Right cardiac atrium (tissue), 5 donors: ENCODE results near the gene MADD. TPM values are rescaled to one million over a fixed set of nuclear protein-coding genes. Genes with fewer than 3 reads are reported as not detected.
A peak's percentile ranks its signal among the peaks of the same experiment; 100 is the strongest.

Source experiments
- ATAC-seq, 2 donors: fragments of 200-7000 bp; cut with Tn5 transposase; one replicate each; pipeline versions ENCODE4 v1.8.0 to v1.9.1; 2020; ENCODE audit warnings: moderate library complexity in 2 of 2, mild to moderate bottlenecking in 1 of 2
- DNase-seq, 3 donors: peaks; one replicate each; pipeline ENCODE4 v3.0.0-alpha.2; 2020
- H3K27ac ChIP-seq: one replicate; pipeline ENCODE4 v1.5.1; 2013; ENCODE audit warnings: mild to moderate bottlenecking, low read length, control low read depth, moderate library complexity
- H3K27me3 ChIP-seq: one replicate; pipeline ENCODE4 v1.6.1; 2013; ENCODE audit not compliant: control insufficient read depth, insufficient read depth
- H3K4me1 ChIP-seq: one replicate; pipeline ENCODE4 v1.6.1; 2013; ENCODE audit warnings: low read length; ENCODE audit not compliant: control insufficient read depth, insufficient read depth
- H3K4me3 ChIP-seq: one replicate; pipeline ENCODE4 v1.5.1; 2013; ENCODE audit warnings: low read length, control low read depth
- H3K9me3 ChIP-seq: one replicate; pipeline ENCODE4 v1.6.1; 2013; ENCODE audit warnings: low read length; ENCODE audit not compliant: control insufficient read depth
- WGBS: extraction: QIAGEN DNeasy Blood & Tissue Kit; methylation state at CpG from one replicate; pipeline ENCODE4 v1.1.7; 2013; 5-methylcytosine and 5-hydroxymethylcytosine counted together
- intact Hi-C, 4 donors: fragments of 100-400 bp; cut with DNase I; formaldehyde crosslinking; loops; one replicate each; pipeline versions ENCODE4 v1.11.0 to v1.14.0; 2022 to 2023
- polyA plus RNA-seq: library from polyadenylated mRNA; stranded (reverse); fragments of 200-250 nt; gene quantifications from one replicate; pipeline ENCODE4 v1.2.3, GENCODE V29; 2013
- total RNA-seq, 4 donors: library from RNA; stranded (reverse); fragmentation: NEBNext Ultra II Directional; extraction: Animal tissue kit (Norgen Biotek cat#: 25700); gene quantifications; one replicate each; pipeline ENCODE4 v1.2.1, GENCODE V29; 2021
- donor health status: healthy with polysubstance abuse.
- donor health status: DM: no; HTN: yes; CAD: no.
- donor health status: DM: no; HTN: no; CAD: no.
- donor health status: DM: no; HTN: yes; CAD: no; lungs with severe emphysema.
- donor health status: DM: yes; HTN: yes; CAD: no.

The MADD gene
- total and polyA plus RNA-seq, 5 donors = 27.9 to 73.7 (median 49.4) TPM

GRCh38 chr11:47340980-47341775, 71.2 kb downstream of the MADD start:
- no peak for DNase-seq

GRCh38 chr11:47342036-47342803, 72.3 kb downstream of the MADD start:
- Histone ChIP-seq H3K27ac (no peak overlapping the region), H3K4me3 (no peak overlapping the region), H3K4me1 (no peaks in the 10 kb centered on the region), H3K27me3 (no peaks in the 10 kb centered on the region), H3K9me3 (no peaks in the 10 kb centered on the region)
- DNase-seq (no peak), ATAC-seq (peak in 1 of 2 donors; percentile 5)
- WGBS = 78% methylated on average over 24 of the region's 24 CpGs
- intact Hi-C loops = no loop called here

More at GRCh38 chr11:47340980-47341775, 71.2 kb downstream of the MADD start:
- Histone ChIP-seq H3K9me3 (no peaks in the 10 kb centered on the region), H3K4me3 (no peak overlapping the region), H3K27ac (no peak overlapping the region), H3K27me3 (no peaks in the 10 kb centered on the region), H3K4me1 (no peaks in the 10 kb centered on the region)
- ATAC-seq = peak; percentile 6
- WGBS = 50% methylated on average over 18 of the region's 18 CpGs
- intact Hi-C loops = no loop called here

- WGBS = 87% methylated on average over 15 of the region's 15 CpGs
- intact Hi-C loops = no loop called here
- DNase-seq (no peak), ATAC-seq (no peak)
- H3K27me3 ChIP-seq = no peaks in the 10 kb centered on the region
- no peaks in the 10 kb centered on the region for H3K4me1 ChIP-seq
- H3K9me3 ChIP-seq = no peaks in the 10 kb centered on the region
- H3K4me3 ChIP-seq = no peak overlapping the region
- no peak overlapping the region for H3K27ac ChIP-seq
These were observed 72.9 kb downstream of the MADD start for GRCh38 chr11:47342854-47343253.

- Histone ChIP-seq H3K4me1 (no peaks in the 10 kb centered on the region), H3K4me3 (no peak overlapping the region), H3K27ac (peak overlapping the region; percentile 1), H3K27me3 (no peaks in the 10 kb centered on the region), H3K9me3 (no peaks in the 10 kb centered on the region)
- no peak for ATAC-seq
- 70% methylated on average over 18 of the region's 18 CpGs for WGBS
- no peak for DNase-seq
- intact Hi-C loops = no loop called here
These were observed 76.1 kb downstream of the MADD start for GRCh38 chr11:47345890-47346563.

GRCh38 chr11:47347137-47347536, 77.2 kb downstream of the MADD start:
- Histone ChIP-seq H3K27ac (peak overlapping the region; percentile 5), H3K27me3 (no peaks in the 10 kb centered on the region), H3K4me1 (no peaks in the 10 kb centered on the region), H3K4me3 (no peak overlapping the region), H3K9me3 (no peaks in the 10 kb centered on the region)
- WGBS = 55% methylated on average over 5 of the region's 5 CpGs
- peak in 1 of 3 donors; percentile 23 for DNase-seq
- intact Hi-C loops = no loop called here
- ATAC-seq = no peak

- ATAC-seq (no peak), DNase-seq (peak; percentile 21 to 78 (median 71))
- 60% methylated on average over 24 of the region's 24 CpGs for WGBS
- H3K27me3 ChIP-seq = no peaks in the 10 kb centered on the region
- H3K27ac ChIP-seq = peak overlapping the region; percentile 5
- intact Hi-C loops = no loop called here
- no peaks in the 10 kb centered on the region for H3K4me1 ChIP-seq
- no peak overlapping the region for H3K4me3 ChIP-seq
- no peaks in the 10 kb centered on the region for H3K9me3 ChIP-seq
These were observed 78.3 kb downstream of the MADD start for GRCh38 chr11:47348131-47348802.

GRCh38 chr11:47348859-47349258, 78.9 kb downstream of the MADD start:
- 54% methylated on average over 8 of the region's 8 CpGs for WGBS
- no peaks in the 10 kb centered on the region for H3K4me1 ChIP-seq
- H3K4me3 ChIP-seq = peak overlapping the region; percentile 37
- ATAC-seq (no peak), DNase-seq (peak in 2 of 3 donors; percentile 7 to 39)
- no peaks in the 10 kb centered on the region for H3K27me3 ChIP-seq
- peak overlapping the region; percentile 38 for H3K27ac ChIP-seq
- no peaks in the 10 kb centered on the region for H3K9me3 ChIP-seq
- intact Hi-C loops = no loop called here

GRCh38 chr11:47349521-47350095, 79.7 kb downstream of the MADD start:
- intact Hi-C loops = loop anchor here in 3 of 4 donors (5.0 to 10.0 kb wide), 4 partner anchors 75 to 172 kb away; partner anchors contain the start of genes MADD (in 2 of the 3), ARFGAP2 (in 1 of the 3), NR1H3 (in 1 of the 3) and PACSIN3 (in 1 of the 3)
- ATAC-seq = no peak
- Histone ChIP-seq H3K9me3 (no peaks in the 10 kb centered on the region), H3K4me1 (no peaks in the 10 kb centered on the region), H3K4me3 (peak overlapping the region; percentile 37), H3K27ac (peak overlapping the region; percentile 72), H3K27me3 (no peaks in the 10 kb centered on the region)
- WGBS = 75% methylated on average over 23 of the region's 23 CpGs
- DNase-seq = peak in 2 of 3 donors; percentile 12 to 63

GRCh38 chr11:47350315-47350714, 80.4 kb downstream of the MADD start:
- peak overlapping the region; percentile 92 for H3K27ac ChIP-seq
- peak overlapping the region; percentile 37 for H3K4me3 ChIP-seq
- ATAC-seq = no peak
- 68% methylated on average over 9 of the region's 9 CpGs for WGBS
- intact Hi-C loops = loop anchor here in 3 of 4 donors (5.0 to 10.0 kb wide), 4 partner anchors 76 to 173 kb away; partner anchors contain the start of genes MADD (in 2 of the 3), ARFGAP2 (in 1 of the 3), NR1H3 (in 1 of the 3) and PACSIN3 (in 1 of the 3)
- DNase-seq = peak; percentile 4 to 60 (median 57)
- no peaks in the 10 kb centered on the region for H3K9me3 ChIP-seq
- H3K27me3 ChIP-seq = no peaks in the 10 kb centered on the region
- H3K4me1 ChIP-seq = no peaks in the 10 kb centered on the region
